GM12891 (cell line): ENCODE data around the gene RAET1G.
"Not testable (repeated sequence)": the region's sequence is repeated elsewhere in the genome, so short reads cannot be mapped to it uniquely, and the experiment has no call there.

ENCODE experiments used
- PAX5 ChIP-seq: IDR thresholded peaks from 2 replicates; pipeline ENCODE4 v1.6.1; 2011; ENCODE audit warnings: low read length, moderate library complexity, mild to moderate bottlenecking; ENCODE audit not compliant: insufficient read depth, severe bottlenecking
- POLR2A ChIP-seq: IDR thresholded peaks from 2 replicates; pipeline ENCODE4 v1.6.1; 2011; ENCODE audit warnings: low read depth, low read length, control low read depth
- POLR2AphosphoS5 ChIP-seq: IDR thresholded peaks from 2 replicates; pipeline ENCODE4 v1.6.1; 2011; ENCODE audit warnings: low read depth, low read length, control low read depth
- SPI1 ChIP-seq: IDR thresholded peaks from 2 replicates; pipeline ENCODE4 v1.6.1; 2011; ENCODE audit warnings: low read depth, low read length, control low read depth

GRCh38 chr6:149959806-149960205, 36.9 kb upstream of the RAET1G start:
- not testable (repeated sequence) for TF ChIP-seq POLR2A, PAX5, POLR2AphosphoS5, SPI1
